ENCODE results near the gene SOX18. TPM values are rescaled to one million over a fixed set of nuclear protein-coding genes. Genes with fewer than 3 reads are reported as not detected.

SOX18 gene
- total and polyA plus RNA-seq, 2 of the 13 experiments (the other 11 are each of a cell fraction or from before 2014, with no cell fraction given) = 1.6 to 1.9 TPM

DNA sequence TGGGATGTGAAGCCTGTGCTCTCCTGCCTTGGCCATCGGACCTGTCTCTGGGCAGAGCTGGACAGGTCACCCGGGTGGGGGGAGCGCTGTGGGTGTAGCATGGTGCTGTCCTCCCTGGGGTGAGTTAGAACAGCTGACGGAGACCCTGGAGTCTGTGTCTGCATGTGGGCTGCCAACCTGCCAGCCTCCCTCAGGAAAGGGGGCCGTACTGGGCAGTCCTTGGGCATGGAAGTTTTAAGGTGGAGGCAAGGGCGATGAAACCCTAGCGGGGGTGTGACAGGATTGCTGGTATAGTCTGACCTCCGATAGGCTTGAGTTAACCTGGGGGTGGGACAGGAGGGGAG, 2.4 kb downstream of the SOX18 start:
- no peak for DNase-seq (ENCODE audit: low spot score)
- Histone ChIP-seq H3K9ac (ENCODE audit: insufficient read depth, low read depth, low read length) (no peak overlapping the region), H3K27me3 (ENCODE audit: control insufficient read depth in 1 of 2, insufficient read depth in 2 of 2, low read length in 2 of 2) (no peaks in the 10 kb centered on the region; a peak in 1 of 5 replicates), H3K36me3 (replicated peaks in 1 of 2; ENCODE audit: control insufficient read depth in 1 of 2, insufficient read depth in 2 of 2, low read length in 2 of 2) (no peaks in the 10 kb centered on the region), H4K20me1 (ENCODE audit: insufficient read depth, low read length) (no peaks in the 10 kb centered on the region), H3K4me3 (replicated peaks in 1 of 3; ENCODE audit: insufficient read depth in 1 of 3, low read depth in 2 of 3, low read length in 3 of 3) (no peak overlapping the region), H3K79me2 (ENCODE audit: insufficient read depth, low read length) (peaks cover 4% of the 10 kb centered on the region), H2AFZ (ENCODE audit: low read length) (no peak overlapping the region), H3K4me1 (ENCODE audit: insufficient read depth, low read length) (peaks cover 57% of the 10 kb centered on the region), H3K9me3 (ENCODE audit: low read length) (no peaks in the 10 kb centered on the region), H3K4me2 (ENCODE audit: low read depth, low read length) (no peak overlapping the region), H3K27ac (ENCODE audit: extremely low read length, insufficient read depth, low read length) (no peak overlapping the region)
- ChIA-PET POLR2A (interaction anchor here (0.8 to 1.6 kb wide), 2 partner anchors 10 to 66 kb away, joined by 3 to 5 read pairs; partner anchors contain the start of gene PRPF6), CTCF (ENCODE audit: low intra/inter-chr PET ratio, low total read pairs) (no interaction called here)
- no TSS peak for BruUV-seq (replicated peaks)
- WGBS (ENCODE audit: low lambda C conversion rate) = 96% methylated on average over 8 of the region's 8 CpGs
- ATAC-seq = no peak
- TF ChIP-seq ETV5 (CRISPR knock-in tag; IDR thresholded peaks at IDR 0.05; ENCODE audit: borderline replicate concordance) = no peak
- TF ChIP-seq PTBP1 (IDR thresholded peaks at IDR 0.05; ENCODE audit: low read depth, low read length, poor library complexity, severe bottlenecking) = peak; percentile 38
- peak; percentile 83 for TF ChIP-seq AGO2 (optimal IDR thresholded peaks at IDR 0.05; ENCODE audit: low read depth, low read length)
- TF ChIP-seq RBFOX2 (IDR thresholded peaks at IDR 0.05; ENCODE audit: low read depth, low read length) = peak; percentile 42; the same call in 1 of the 2 replicates
- peak; percentile 52; the same call in 1 of the 2 replicates for TF ChIP-seq POLR2AphosphoS5 (IDR thresholded peaks at IDR 0.05; ENCODE audit: low read depth, low read length)
- peak; percentile 44; the same call in 1 of the 2 replicates for TF ChIP-seq ZC3H13 (CRISPR knock-in tag; IDR thresholded peaks at IDR 0.05)
- TF ChIP-seq ZFY (CRISPR knock-in tag; IDR thresholded peaks at IDR 0.05) = no peak
- intact Hi-C loops (cut with micrococcal nuclease; ENCODE audit: unreplicated experiment) = no loop called here
- in situ Hi-C loops (cut with HindIII; ENCODE audit: extremely low pct_ligation_motif_present, low pct_unique_long_range_greater_than_20kb) = no loop called here
- FAIRE-seq = no peak

DNA sequence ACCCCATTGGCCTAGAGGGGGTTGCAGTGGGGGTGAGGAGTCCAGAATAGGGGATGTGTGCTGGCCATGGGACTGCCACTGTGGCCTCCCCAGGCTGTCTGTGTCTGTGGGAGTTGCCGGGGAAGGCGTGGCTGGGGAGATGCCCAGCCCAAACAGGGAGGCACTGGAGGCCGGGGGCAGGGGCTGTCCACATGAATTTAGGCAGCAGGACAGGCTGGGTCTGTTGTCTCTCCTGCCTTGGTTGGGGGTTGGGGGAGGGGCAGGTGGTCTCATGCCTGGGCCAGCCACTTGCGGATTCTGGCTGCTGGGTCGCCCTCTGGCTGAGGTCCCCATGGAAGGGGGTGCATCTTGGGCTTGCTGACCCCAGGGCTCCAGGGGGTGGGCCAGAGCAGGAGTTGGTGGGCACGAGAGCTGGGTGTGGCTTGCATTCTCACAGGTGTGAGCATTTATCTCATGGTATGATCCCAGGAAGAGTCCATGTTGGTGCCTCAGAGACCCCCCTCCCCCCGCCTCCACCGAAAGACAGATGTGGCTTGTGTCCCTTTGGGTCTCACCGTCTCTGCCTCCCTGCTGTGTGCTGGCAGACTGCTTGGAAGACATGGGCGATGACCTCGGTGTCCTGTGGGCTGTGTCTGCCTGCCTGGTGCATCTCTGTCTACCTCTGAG, 4.0 kb downstream of the SOX18 start:
- Histone ChIP-seq H3K79me2 (ENCODE audit: insufficient read depth, low read length) (peaks cover 4% of the 10 kb centered on the region), H3K9ac (ENCODE audit: insufficient read depth, low read depth, low read length) (no peak overlapping the region), H2AFZ (ENCODE audit: low read length) (no peak overlapping the region), H3K27ac (ENCODE audit: extremely low read length, insufficient read depth, low read length) (no peak overlapping the region), H3K36me3 (replicated peaks in 1 of 2; ENCODE audit: control insufficient read depth in 1 of 2, insufficient read depth in 2 of 2, low read length in 2 of 2) (no peaks in the 10 kb centered on the region), H3K4me1 (ENCODE audit: insufficient read depth, low read length) (peaks cover 53% of the 10 kb centered on the region), H3K4me3 (replicated peaks in 1 of 3; ENCODE audit: insufficient read depth in 1 of 3, low read depth in 2 of 3, low read length in 3 of 3) (peak overlapping the region in 1 of 3 experiments; percentile 45; a peak in 1 of 6 replicates), H4K20me1 (ENCODE audit: insufficient read depth, low read length) (no peaks in the 10 kb centered on the region), H3K4me2 (ENCODE audit: low read depth, low read length) (peak overlapping the region; percentile 56), H3K9me3 (ENCODE audit: low read length) (no peaks in the 10 kb centered on the region), H3K27me3 (ENCODE audit: control insufficient read depth in 1 of 2, insufficient read depth in 2 of 2, low read length in 2 of 2) (no peaks in the 10 kb centered on the region; a peak in 1 of 5 replicates)
- intact Hi-C loops (cut with micrococcal nuclease; ENCODE audit: unreplicated experiment) = no loop called here
- DNase-seq (ENCODE audit: low spot score) (no peak), ATAC-seq (no peak), FAIRE-seq (no peak)
- BruUV-seq (replicated peaks) = no TSS peak
- in situ Hi-C loops (cut with HindIII; ENCODE audit: extremely low pct_ligation_motif_present, low pct_unique_long_range_greater_than_20kb) = no loop called here
- POLR2A ChIA-PET = interaction anchor here (1.6 to 10.1 kb wide), 4 partner anchors 8 to 21 kb away, joined by 5 to 252 read pairs (median 12); partner anchors contain the start of genes C20orf204 and SOX18
- 39% methylated on average over 11 of the region's 11 CpGs for WGBS (ENCODE audit: low lambda C conversion rate)
- CTCF ChIA-PET (ENCODE audit: low intra/inter-chr PET ratio, low total read pairs) = no interaction called here
- TF ChIP-seq RFX5 (IDR thresholded peaks at IDR 0.05; ENCODE audit: low read depth, low read length) = no peak
- no peak for TF ChIP-seq ONECUT2 (CRISPR knock-in tag; IDR thresholded peaks at IDR 0.05)
- TF ChIP-seq, protein P1, sequence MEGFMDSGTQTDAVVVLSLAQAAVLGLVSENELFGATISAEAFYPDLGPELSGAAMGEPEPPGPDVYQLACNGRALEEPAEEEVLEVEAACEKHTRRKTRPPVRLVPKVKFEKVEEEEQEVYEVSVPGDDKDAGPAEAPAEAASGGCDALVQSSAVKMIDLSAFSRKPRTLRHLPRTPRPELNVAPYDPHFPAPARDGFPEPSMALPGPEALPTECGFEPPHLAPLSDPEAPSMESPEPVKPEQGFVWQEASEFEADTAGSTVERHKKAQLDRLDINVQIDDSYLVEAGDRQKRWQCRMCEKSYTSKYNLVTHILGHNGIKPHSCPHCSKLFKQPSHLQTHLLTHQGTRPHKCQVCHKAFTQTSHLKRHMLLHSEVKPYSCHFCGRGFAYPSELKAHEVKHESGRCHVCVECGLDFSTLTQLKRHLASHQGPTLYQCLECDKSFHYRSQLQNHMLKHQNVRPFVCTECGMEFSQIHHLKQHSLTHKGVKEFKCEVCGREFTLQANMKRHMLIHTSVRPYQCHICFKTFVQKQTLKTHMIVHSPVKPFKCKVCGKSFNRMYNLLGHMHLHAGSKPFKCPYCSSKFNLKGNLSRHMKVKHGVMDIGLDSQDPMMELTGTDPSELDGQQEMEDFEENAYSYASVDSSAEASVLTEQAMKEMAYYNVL (CRISPR knock-in tag; IDR thresholded peaks at IDR 0.05; ENCODE audit: borderline replicate concordance) = no peak
- no peak for TF ChIP-seq BRD4 (CRISPR knock-in tag; IDR thresholded peaks at IDR 0.05)
- no peak for TF ChIP-seq ZNF614 (CRISPR knock-in tag; IDR thresholded peaks at IDR 0.05; ENCODE audit: borderline replicate concordance)
- TF ChIP-seq KAT7 (CRISPR knock-in tag; IDR thresholded peaks at IDR 0.05; ENCODE audit: borderline replicate concordance) = no peak
- 0 out of 2 replicates have a peak, but pooled peaks have one; percentile 61 for TF ChIP-seq NRL (CRISPR knock-in tag; IDR thresholded peaks at IDR 0.05; ENCODE audit: borderline replicate concordance)
- TF ChIP-seq XRCC5 (optimal IDR thresholded peaks at IDR 0.05; ENCODE audit: low read length) = peak; percentile 42
- TF ChIP-seq EED (CRISPR knock-in tag; IDR thresholded peaks at IDR 0.05) = peak; percentile 7; the same call in 1 of the 2 replicates
- no peak for TF ChIP-seq ZNF552 (CRISPR knock-in tag; IDR thresholded peaks at IDR 0.05; ENCODE audit: borderline replicate concordance)
- TF ChIP-seq ATF7 (IDR thresholded peaks at IDR 0.05) = no peak
- 0 out of 2 replicates have a peak, but pooled peaks have one; percentile 41 for TF ChIP-seq ATF7 (CRISPR knock-in tag; IDR thresholded peaks at IDR 0.05)

Data from HepG2 (cell line).